HUES64 (cell line): ENCODE results near the gene TRIM28.
A peak's percentile ranks its signal among the peaks of the same experiment; 100 is the strongest.
"Not testable (repeated sequence)": the region's sequence is repeated elsewhere in the genome, so short reads cannot be mapped to it uniquely, and the experiment has no call there.

ENCODE experiments used
- H3K27ac ChIP-seq: 2 replicates; pipeline ENCODE4 v1.7.0; 2013; ENCODE audit warnings: low read depth, low read length, inconsistent platforms
- H3K27me3 ChIP-seq: 2 replicates; pipeline ENCODE4 v1.6.1; 2013; ENCODE audit warnings: mild to moderate bottlenecking, low read length; ENCODE audit not compliant: insufficient read depth
- H3K36me3 ChIP-seq: 2 replicates; pipeline ENCODE4 v1.6.1; 2013; ENCODE audit warnings: mild to moderate bottlenecking, low read length; ENCODE audit not compliant: insufficient read depth
- H3K4me1 ChIP-seq: 2 replicates; pipeline ENCODE4 v1.6.1; 2013; ENCODE audit warnings: mild to moderate bottlenecking, low read length, moderate library complexity; ENCODE audit not compliant: insufficient read depth
- H3K4me3 ChIP-seq: 2 replicates; pipeline ENCODE4 v1.5.1; 2013; ENCODE audit warnings: mild to moderate bottlenecking, low read length, moderate library complexity
- H3K9ac ChIP-seq: 2 replicates; pipeline ENCODE4 v1.6.1; 2013; ENCODE audit warnings: mild to moderate bottlenecking, low read depth, low read length
- H3K9me3 ChIP-seq: 2 replicates; pipeline ENCODE4 v1.6.1; 2013; ENCODE audit warnings: low read depth, low read length; ENCODE audit not compliant: insufficient read depth
- WGBS: fragments of 150-250, 120-280 bp; methylation state at CpG from one replicate; pipeline ENCODE4 v1.1.7; 2013; ENCODE audit warnings: missing lambda C conversion rate; 5-methylcytosine and 5-hydroxymethylcytosine counted together

The TRIM28 gene

GRCh38 chr19:58520257-58520599 is 23.6 kb upstream of the TRIM28 start:
- Histone ChIP-seq H3K27me3 (no peaks in the 10 kb centered on the region), H3K36me3 (peaks cover 3% of the 10 kb centered on the region; the same call in 1 of the 2 replicates), H3K27ac (peak overlapping the region; percentile 99), H3K4me1 (peaks cover 22% of the 10 kb centered on the region), H3K9ac (peak overlapping the region; percentile 98), H3K4me3 (peak overlapping the region; percentile 66), H3K9me3 (no peaks in the 10 kb centered on the region)
- 25% methylated on average over 5 of the region's 7 CpGs for WGBS

GRCh38 chr19:58521651-58522050 is 22.2 kb upstream of the TRIM28 start:
- no peaks in the 10 kb centered on the region for H3K27me3 ChIP-seq
- no peak overlapping the region for H3K4me3 ChIP-seq
- no peaks in the 10 kb centered on the region for H3K9me3 ChIP-seq
- no peak overlapping the region for H3K9ac ChIP-seq
- H3K27ac ChIP-seq, result no peak overlapping the region
- 93% methylated on average over 4 of the region's 4 CpGs for WGBS
- H3K4me1 ChIP-seq, result peaks cover 24% of the 10 kb centered on the region
- peaks cover 2% of the 10 kb centered on the region; the same call in 1 of the 2 replicates for H3K36me3 ChIP-seq

GRCh38 chr19:58522709-58523108 is 21.2 kb upstream of the TRIM28 start:
- no peaks in the 10 kb centered on the region for H3K27me3 ChIP-seq
- H3K27ac ChIP-seq, result no peak overlapping the region; the same call in 1 of the 2 replicates
- no peaks in the 10 kb centered on the region for H3K9me3 ChIP-seq
- 53% methylated on average over 3 of the region's 3 CpGs for WGBS
- H3K4me1 ChIP-seq, result peaks cover 24% of the 10 kb centered on the region
- no peak overlapping the region for H3K4me3 ChIP-seq
- no peak overlapping the region for H3K9ac ChIP-seq
- H3K36me3 ChIP-seq, result no peaks in the 10 kb centered on the region

DNA sequence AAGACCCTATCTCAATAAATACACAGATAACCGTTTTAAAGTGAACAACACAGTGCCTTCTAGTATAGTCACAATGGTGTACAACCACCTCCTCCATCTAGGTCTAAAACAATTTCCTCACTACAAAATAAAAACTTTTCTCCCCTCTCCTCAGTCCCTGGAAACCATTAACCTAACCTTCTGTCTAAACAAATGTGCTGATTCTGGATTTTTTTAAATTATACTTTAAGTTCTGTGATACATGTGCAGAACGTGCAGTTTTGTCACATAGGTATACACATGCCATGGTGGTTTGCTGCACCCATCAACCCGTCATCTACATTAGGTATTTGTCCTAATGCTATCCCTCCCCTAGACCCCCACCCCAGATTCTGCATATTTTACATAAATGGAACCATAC is 14.5 kb upstream of the TRIM28 start:
- Histone ChIP-seq H3K4me1 (peaks cover 4% of the 10 kb centered on the region), H3K4me3 (no peak overlapping the region), H3K36me3 (no peaks in the 10 kb centered on the region), H3K27ac (no peak overlapping the region), H3K9ac (no peak overlapping the region), H3K9me3 (no peaks in the 10 kb centered on the region), H3K27me3 (0 out of 2 replicates have a peak, but pooled peaks cover 6% of the 10 kb centered on the region)
- 87% methylated on average over 3 of the region's 3 CpGs for WGBS

DNA sequence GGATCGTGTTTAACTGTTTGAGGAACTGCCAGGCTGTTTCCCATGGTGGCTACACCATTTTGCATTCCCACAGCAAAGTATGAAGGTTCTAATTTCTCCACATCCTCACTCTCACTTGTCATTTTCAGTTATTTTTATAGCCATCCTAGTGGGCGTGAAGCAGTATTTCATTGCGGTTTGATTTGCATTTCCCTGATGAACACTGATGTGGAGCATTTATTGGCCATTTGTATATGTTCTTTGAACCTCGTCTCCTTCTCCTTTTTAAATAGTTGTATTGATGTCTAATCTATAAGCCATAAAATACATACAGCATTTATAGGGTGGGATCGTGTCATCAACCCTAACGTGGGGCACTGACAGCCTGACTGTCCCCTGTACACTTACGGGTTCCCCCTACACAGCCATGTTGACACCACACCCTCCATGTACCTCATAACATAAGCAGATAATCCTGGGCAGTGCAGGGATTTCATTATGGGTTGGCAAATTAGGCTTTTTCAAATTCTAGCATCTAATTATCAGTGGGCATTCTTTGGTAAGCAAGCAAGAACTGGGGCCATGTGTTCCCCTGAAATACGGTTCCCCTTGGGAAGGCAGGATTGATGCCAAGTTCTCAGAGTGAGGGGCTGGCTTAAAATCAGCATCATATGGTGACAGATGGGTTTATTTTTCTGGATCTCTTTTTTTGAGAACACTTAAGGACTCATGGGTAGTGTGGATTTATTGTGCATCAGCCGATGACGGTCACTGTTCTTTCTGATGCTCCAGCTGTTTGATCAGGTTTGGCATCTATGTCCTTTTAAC is 12.6 kb upstream of the TRIM28 start:
- no peaks in the 10 kb centered on the region for H3K4me1 ChIP-seq
- H3K4me3 ChIP-seq, result no peak overlapping the region
- no peaks in the 10 kb centered on the region for H3K9me3 ChIP-seq
- no peaks in the 10 kb centered on the region for H3K36me3 ChIP-seq
- H3K27ac ChIP-seq, result no peak overlapping the region
- no peak overlapping the region for H3K9ac ChIP-seq
- WGBS, result 91% methylated on average over 9 of the region's 10 CpGs
- 0 out of 2 replicates have a peak, but pooled peaks cover 6% of the 10 kb centered on the region for H3K27me3 ChIP-seq

GRCh38 chr19:58535857-58536256 is 8.0 kb upstream of the TRIM28 start:
- H3K27ac ChIP-seq, result no peak overlapping the region
- no peaks in the 10 kb centered on the region for H3K36me3 ChIP-seq
- no peaks in the 10 kb centered on the region for H3K9me3 ChIP-seq
- H3K4me1 ChIP-seq, result peaks cover 9% of the 10 kb centered on the region
- H3K9ac ChIP-seq, result no peak overlapping the region
- H3K27me3 ChIP-seq, result peaks cover 19% of the 10 kb centered on the region
- H3K4me3 ChIP-seq, result no peak overlapping the region
- WGBS, result 96% methylated on average over 3 of the region's 3 CpGs

- Histone ChIP-seq H3K27ac (peak overlapping the region; percentile 94; the same call in 1 of the 2 replicates), H3K4me3 (no peak overlapping the region), H3K9ac (no peak overlapping the region; the same call in 1 of the 2 replicates), H3K9me3 (no peaks in the 10 kb centered on the region), H3K4me1 (peaks cover 9% of the 10 kb centered on the region), H3K27me3 (peaks cover 18% of the 10 kb centered on the region), H3K36me3 (no peaks in the 10 kb centered on the region)
- 93% methylated on average over 8 of the region's 8 CpGs for WGBS
Measured at GRCh38 chr19:58536852-58537798, 6.7 kb upstream of the TRIM28 start.

DNA sequence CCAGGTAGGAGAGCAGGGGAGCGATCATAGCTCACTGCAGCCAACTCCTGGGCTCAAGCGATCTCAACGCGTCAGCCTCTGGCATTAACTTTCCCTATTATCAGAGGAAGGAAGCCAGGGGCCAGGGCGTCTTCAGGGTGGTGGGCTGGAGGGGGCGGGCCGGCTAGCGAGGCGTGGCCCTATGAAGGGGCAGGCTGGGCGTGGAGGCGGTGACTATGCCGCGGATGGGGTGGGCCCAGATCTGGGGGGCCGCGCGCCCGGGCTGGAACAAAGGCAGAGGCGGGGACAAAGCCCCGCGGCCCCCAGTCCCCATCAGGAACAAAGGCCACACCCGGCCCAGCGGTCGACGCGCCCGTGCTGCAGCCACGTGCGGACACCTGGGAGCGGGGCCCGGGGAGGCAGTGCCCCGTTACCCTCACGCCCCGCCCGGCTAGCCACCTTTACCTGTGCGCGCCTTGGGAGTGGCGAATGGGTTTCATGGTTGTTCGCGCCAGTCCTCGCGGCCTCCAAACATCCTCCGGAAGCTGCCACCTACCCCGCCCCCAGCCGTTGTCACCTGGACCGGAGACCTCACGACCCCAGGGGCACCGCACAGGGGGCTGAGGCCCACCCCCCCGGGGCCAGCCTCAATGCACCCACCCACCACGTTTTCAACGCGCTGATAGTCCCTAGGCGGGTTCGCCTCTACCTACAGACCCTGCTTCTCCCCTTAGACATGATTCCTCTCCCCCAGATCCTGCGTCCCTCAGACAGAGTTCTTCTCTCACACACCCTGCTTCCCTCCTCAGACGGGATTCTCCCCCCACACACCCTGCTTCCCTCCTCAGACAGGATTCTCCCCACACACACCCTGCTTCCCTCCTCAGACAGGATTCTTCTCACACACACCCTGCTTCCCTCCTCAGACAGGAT is 5.4 kb upstream of the TRIM28 start:
- Histone ChIP-seq H3K9me3 (no peaks in the 10 kb centered on the region), H3K9ac (peak overlapping the region; percentile 82), H3K27me3 (peaks cover 25% of the 10 kb centered on the region), H3K36me3 (no peaks in the 10 kb centered on the region), H3K27ac (peak overlapping the region; percentile 94), H3K4me3 (peak overlapping the region; percentile 46), H3K4me1 (peaks cover 9% of the 10 kb centered on the region)
- WGBS, result 2% methylated on average over 55 of the region's 55 CpGs

DNA sequence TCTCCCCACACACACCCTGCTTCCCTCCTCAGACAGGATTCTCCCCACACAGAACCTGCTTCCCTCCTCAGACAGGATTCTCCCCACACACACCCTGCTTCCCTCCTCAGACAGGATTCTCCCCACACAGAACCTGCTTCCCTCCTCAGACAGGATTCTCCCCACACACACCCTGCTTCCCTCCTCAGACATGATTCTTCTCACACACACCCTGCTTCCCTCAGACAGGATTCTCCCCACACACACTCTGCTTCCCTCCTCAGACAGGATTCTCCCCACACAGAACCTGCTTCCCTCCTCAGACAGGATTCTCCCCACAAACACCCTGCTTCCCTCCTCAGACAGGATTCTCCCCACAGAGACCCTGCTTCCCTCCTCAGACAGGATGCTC is 4.7 kb upstream of the TRIM28 start:
- not testable (repeated sequence) for H3K4me1 ChIP-seq, H3K27ac ChIP-seq, H3K36me3 ChIP-seq, H3K9me3 ChIP-seq
- H3K9ac ChIP-seq, result peak overlapping the region; percentile 82; the same call in 1 of the 2 replicates
- peak overlapping the region; percentile 46; the same call in 1 of the 2 replicates for H3K4me3 ChIP-seq
- peaks cover 25% of the 10 kb centered on the region for H3K27me3 ChIP-seq

- not testable (repeated sequence) for H3K27ac ChIP-seq, H3K4me1 ChIP-seq, H3K9me3 ChIP-seq, H3K9ac ChIP-seq
- Histone ChIP-seq H3K27me3 (peaks cover 25% of the 10 kb centered on the region), H3K4me3 (peak overlapping the region; percentile 100; the same call in 1 of the 2 replicates), H3K36me3 (peaks cover 24% of the 10 kb centered on the region)
- 84% methylated on average over 18 of the region's 18 CpGs for WGBS
Measured at GRCh38 chr19:58542641-58543372, 1.1 kb upstream of the TRIM28 start.
